Measurements from ENCODE around the gene SMYD4. TPM values are rescaled to one million over a fixed set of nuclear protein-coding genes. Genes with fewer than 3 reads are reported as not detected.

Gene SMYD4
- total RNA-seq, 4 donors from 2014 or later: 15.1 to 18.1 (median 16.7) TPM

GRCh38 chr17:1785930-1786329 lies 43.8 kb downstream of the SMYD4 start:
- ATAC-seq: no peak
- H3K27ac ChIP-seq: peak overlapping the region; percentile 97 to 100 (median 98)
- intact Hi-C loops (cut with DNase I; ENCODE audit: low total_unique reads): loop anchor here (5.0 to 10.0 kb wide), 3 partner anchors 41 to 211 kb away; partner anchors contain the start of genes RILP, SCARF1 and SMYD4

GRCh38 chr17:1783834-1784611 lies 45.7 kb downstream of the SMYD4 start:
- H3K36me3 ChIP-seq: peaks cover 0 to 7% of the 10 kb centered on the region in 2 donors
- in situ Hi-C loops (cut with MboI; ENCODE audit: low sequenced_read_pairs in 4 of 4) (loop anchor here in 3 of 4 donors (5.0 to 25.0 kb wide), 4 partner anchors 62 to 122 kb away; partner anchors contain the start of gene WDR81 (in 2 of the 3)), intact Hi-C loops (cut with DNase I; ENCODE audit: low total_unique reads) (loop anchor here (1.0 to 10.0 kb wide), 6 partner anchors 21 to 209 kb away; no protein-coding TSS in a partner anchor)
- no peaks in the 10 kb centered on the region for H3K27me3 ChIP-seq
- TF ChIP-seq POLR2A (IDR thresholded peaks at IDR 0.05) (peak; percentile 87 to 94), CTCF (IDR thresholded peaks at IDR 0.05 in 4 of 5, conservative IDR thresholded peaks at IDR 0.05 in 1 of 5) (peak; percentile 83 to 96 (median 92))
- H3K4me1 ChIP-seq: peaks cover 68 to 76% of the 10 kb centered on the region in 2 donors
- H3K9me3 ChIP-seq: no peaks in the 10 kb centered on the region
- peak; percentile 98 to 99 for DNase-seq
- H3K4me3 ChIP-seq: peak overlapping the region; percentile 33 to 43 (median 40)
- ATAC-seq: peak; percentile 80 to 84
- peak overlapping the region; percentile 97 to 100 (median 98) for H3K27ac ChIP-seq

More at GRCh38 chr17:1785930-1786329, 43.8 kb downstream of the SMYD4 start:
- Histone ChIP-seq H3K4me1 (peaks cover 73 to 76% of the 10 kb centered on the region in 2 donors), H3K36me3 (peaks cover 0 to 3% of the 10 kb centered on the region in 2 donors), H3K4me3 (no peak overlapping the region), H3K9me3 (no peaks in the 10 kb centered on the region), H3K27me3 (no peaks in the 10 kb centered on the region)
- DNase-seq: peak in 1 of 2 donors; percentile 72
- in situ Hi-C loops (cut with MboI; ENCODE audit: low sequenced_read_pairs in 4 of 4): loop anchor here in 2 of 4 donors (5.0 to 25.0 kb wide), 3 partner anchors 69 to 124 kb away; no protein-coding TSS in a partner anchor
- TF ChIP-seq CTCF (IDR thresholded peaks at IDR 0.05 in 4 of 5, conservative IDR thresholded peaks at IDR 0.05 in 1 of 5) (no peak), POLR2A (IDR thresholded peaks at IDR 0.05) (no peak)

DNA sequence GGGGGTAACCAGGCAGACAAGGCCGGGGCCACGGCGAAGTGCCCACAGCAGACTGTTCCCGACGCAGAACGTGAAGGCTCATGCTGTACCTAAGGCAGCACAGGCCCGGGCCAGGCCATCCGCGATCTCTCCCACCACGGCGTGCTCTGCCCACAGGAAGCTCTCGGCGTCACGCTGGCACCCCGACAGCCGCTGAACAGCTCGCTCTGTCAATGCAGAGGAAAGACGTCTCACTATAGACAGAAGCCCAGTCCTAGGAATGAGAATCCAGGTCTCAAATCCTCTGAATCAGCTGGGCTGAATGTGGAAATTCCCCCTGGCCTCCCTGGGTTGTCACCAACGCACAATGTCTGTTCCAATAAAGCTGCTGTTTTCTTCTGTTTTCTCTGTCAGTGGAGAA lies 46.4 kb downstream of the SMYD4 start:
- peaks cover 68 to 72% of the 10 kb centered on the region in 2 donors for H3K4me1 ChIP-seq
- H3K27ac ChIP-seq: peak overlapping the region; percentile 97 to 100 (median 98)
- no peaks in the 10 kb centered on the region for H3K9me3 ChIP-seq
- peaks cover 0 to 12% of the 10 kb centered on the region in 2 donors for H3K36me3 ChIP-seq
- intact Hi-C loops (cut with DNase I; ENCODE audit: low total_unique reads) (loop anchor here (1.0 to 10.0 kb wide), 5 partner anchors 20 to 208 kb away; no protein-coding TSS in a partner anchor), in situ Hi-C loops (cut with MboI; ENCODE audit: low sequenced_read_pairs in 4 of 4) (loop anchor here in 3 of 4 donors (5.0 to 25.0 kb wide), 4 partner anchors 61 to 121 kb away; partner anchors contain the start of gene WDR81 (in 2 of the 3))
- no peaks in the 10 kb centered on the region for H3K27me3 ChIP-seq
- TF ChIP-seq POLR2A (IDR thresholded peaks at IDR 0.05) (no peak), CTCF (IDR thresholded peaks at IDR 0.05 in 4 of 5, conservative IDR thresholded peaks at IDR 0.05 in 1 of 5) (no peak)
- ATAC-seq: peak; percentile 4 to 8
- H3K4me3 ChIP-seq: peak overlapping the region; percentile 33 to 43 (median 40)
- peak in 1 of 2 donors; percentile 74 for DNase-seq

- in situ Hi-C loops (cut with MboI; ENCODE audit: low sequenced_read_pairs in 4 of 4): loop anchor here in 3 of 4 donors (5.0 to 25.0 kb wide), 4 partner anchors 60 to 120 kb away; partner anchors contain the start of gene WDR81 (in 2 of the 3)
- peak overlapping the region; percentile 97 to 100 (median 98) for H3K27ac ChIP-seq
Observed at GRCh38 chr17:1782171-1782567, 47.5 kb downstream of the SMYD4 start.

More at GRCh38 chr17:1782171-1782567, 47.5 kb downstream of the SMYD4 start:
- peak overlapping the region; percentile 16 to 43 (median 38) for H3K4me3 ChIP-seq
- H3K27me3 ChIP-seq: no peaks in the 10 kb centered on the region
- H3K9me3 ChIP-seq: no peaks in the 10 kb centered on the region
- TF ChIP-seq POLR2A (IDR thresholded peaks at IDR 0.05): no peak
- no peak for TF ChIP-seq CTCF (IDR thresholded peaks at IDR 0.05 in 4 of 5, conservative IDR thresholded peaks at IDR 0.05 in 1 of 5)
- no peak for ATAC-seq
- peaks cover 0 to 23% of the 10 kb centered on the region in 2 donors for H3K36me3 ChIP-seq
- no peak for DNase-seq
- intact Hi-C loops (cut with DNase I; ENCODE audit: low total_unique reads): loop anchor here (5.0 to 10.0 kb wide), 2 partner anchors 85 to 207 kb away; no protein-coding TSS in a partner anchor
- H3K4me1 ChIP-seq: peaks cover 58 to 63% of the 10 kb centered on the region in 2 donors
